Esophagus squamous epithelium (tissue), 4 donors: ENCODE measurements around the gene EPAS1.

Experiments
- CTCF ChIP-seq, 6 experiments: fragments of 450-650 bp in 4 of 6; fragments of 200-600 bp in 2 of 6; sonication (generic) in 2 of 6; IDR thresholded peaks; one replicate each; pipeline ENCODE4 v1.5.1; 2016 to 2019; ENCODE audit warnings: antibody characterized with exemption in 6 of 6, mild to moderate bottlenecking in 4 of 6, moderate library complexity in 4 of 6
- POLR2A ChIP-seq, 4 donors: fragments of 450-650 bp; IDR thresholded peaks; one replicate each; pipeline ENCODE4 v1.6.1; 2017; ENCODE audit warnings: antibody characterized with exemption in 4 of 4, mild to moderate bottlenecking in 4 of 4, moderate library complexity in 3 of 4

- TF ChIP-seq CTCF (IDR thresholded peaks at IDR 0.05) (no peak), POLR2A (IDR thresholded peaks at IDR 0.05) (no peak)
These were observed 32.8 kb upstream of the EPAS1 start for GRCh38 chr2:46264447-46264846.
